Left lung (tissue), 10 donors: ENCODE measurements around the gene CATSPERE. TPM values are rescaled to one million over a fixed set of nuclear protein-coding genes. Genes with fewer than 3 reads are reported as not detected.

ENCODE experiments used
- ATAC-seq: fragments of 200-7000 bp; cut with Tn5 transposase; one replicate; pipeline ENCODE4 v1.9.1; 2020; ENCODE audit warnings: moderate library complexity
- DNase-seq, 4 donors: peaks; one replicate each; pipeline ENCODE4 v3.0.0-alpha.2; 2013 to 2020
- H3K27ac ChIP-seq, 2 donors: fragments of 200-600 bp; sonication (generic) in 1 of 2; one replicate each; pipeline versions ENCODE4 v1.5.0 to v1.8.0; 2020 to 2021
- H3K27me3 ChIP-seq, 2 donors: fragments of 200-600 bp; sonication (generic) in 1 of 2; one replicate each; pipeline versions ENCODE4 v1.5.0 to v1.8.0; 2020 to 2021
- H3K36me3 ChIP-seq, 2 donors: fragments of 200-600 bp; sonication (generic) in 1 of 2; one replicate each; pipeline versions ENCODE4 v1.5.0 to v1.8.0; 2020 to 2021
- H3K4me1 ChIP-seq, 2 donors: fragments of 200-600 bp; one replicate each; pipeline ENCODE4 v1.8.0; 2021
- H3K4me3 ChIP-seq, 2 donors: fragments of 200-600 bp; sonication (generic) in 1 of 2; one replicate each; pipeline versions ENCODE4 v1.5.0 to v1.8.0; 2020 to 2021; ENCODE audit warnings: mild to moderate bottlenecking in 1 of 2
- H3K9me3 ChIP-seq, 2 donors: fragments of 200-600 bp; sonication (generic) in 1 of 2; one replicate each; pipeline versions ENCODE4 v1.5.0 to v1.8.0; 2020 to 2021
- intact Hi-C, 2 donors: fragments of 100-400 bp; cut with DNase I; formaldehyde crosslinking; loops; one replicate each; pipeline versions ENCODE4 v1.11.2 to v1.14.2; 2022
- polyA plus RNA-seq, 6 donors: library from polyadenylated mRNA; unstranded; fragments of 120-200 nt; gene quantifications; one replicate each; pipeline ENCODE4 v1.2.1, GENCODE V29; 2013; ENCODE audit not compliant: insufficient read length in 6 of 6
- total RNA-seq, 2 donors: library from RNA; stranded (reverse); fragmentation: NEBNext Ultra II Directional; extraction: Animal tissue kit (Norgen Biotek cat#: 25700); gene quantifications; one replicate each; pipeline ENCODE4 v1.2.1, GENCODE V29; 2021
- TF ChIP-seq, protein P1 (sequence below), 2 donors: fragments of 200-600 bp; sonication (generic) in 1 of 2; IDR thresholded peaks; one replicate each; pipeline versions ENCODE4 v1.5.0 to v1.8.0; 2021; ENCODE audit warnings: antibody characterized with exemption in 2 of 2
- donor health status: DM: no; HTN: yes; CAD: no.
- donor health status: DM: no; HTN: no; CAD: no.

CATSPERE gene
- total and polyA plus RNA-seq, 8 donors = 0.84 to 2.1 (median 1.6) TPM

DNA sequence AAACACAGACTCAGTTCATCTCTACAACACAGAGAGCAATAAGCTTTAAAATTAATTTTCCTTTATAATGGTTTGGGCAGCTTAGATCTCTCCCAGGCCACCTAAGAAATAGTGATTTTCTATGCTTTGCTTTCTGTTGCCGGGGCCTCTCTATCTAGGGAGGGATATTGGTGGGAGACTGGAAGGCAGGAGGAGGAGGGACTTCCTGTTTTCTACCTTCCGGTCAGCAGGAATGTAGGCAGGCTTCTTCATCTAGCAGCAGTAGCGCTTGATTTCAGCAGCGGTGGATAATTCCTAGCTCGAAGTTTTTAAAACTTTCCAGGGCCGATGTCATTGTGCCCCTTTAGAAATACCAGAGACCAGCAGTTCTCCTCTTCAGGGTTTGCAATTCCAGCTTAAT lies 186.7 kb downstream of the CATSPERE start:
- intact Hi-C loops = no loop called here
- Histone ChIP-seq H3K27me3 (no peaks in the 10 kb centered on the region), H3K4me3 (no peak overlapping the region), H3K27ac (no peak overlapping the region), H3K36me3 (no peaks in the 10 kb centered on the region), H3K9me3 (no peaks in the 10 kb centered on the region), H3K4me1 (peaks cover 5 to 7% of the 10 kb centered on the region in 2 donors)
- DNase-seq (no peak), ATAC-seq (no peak)
- TF ChIP-seq, protein P1, sequence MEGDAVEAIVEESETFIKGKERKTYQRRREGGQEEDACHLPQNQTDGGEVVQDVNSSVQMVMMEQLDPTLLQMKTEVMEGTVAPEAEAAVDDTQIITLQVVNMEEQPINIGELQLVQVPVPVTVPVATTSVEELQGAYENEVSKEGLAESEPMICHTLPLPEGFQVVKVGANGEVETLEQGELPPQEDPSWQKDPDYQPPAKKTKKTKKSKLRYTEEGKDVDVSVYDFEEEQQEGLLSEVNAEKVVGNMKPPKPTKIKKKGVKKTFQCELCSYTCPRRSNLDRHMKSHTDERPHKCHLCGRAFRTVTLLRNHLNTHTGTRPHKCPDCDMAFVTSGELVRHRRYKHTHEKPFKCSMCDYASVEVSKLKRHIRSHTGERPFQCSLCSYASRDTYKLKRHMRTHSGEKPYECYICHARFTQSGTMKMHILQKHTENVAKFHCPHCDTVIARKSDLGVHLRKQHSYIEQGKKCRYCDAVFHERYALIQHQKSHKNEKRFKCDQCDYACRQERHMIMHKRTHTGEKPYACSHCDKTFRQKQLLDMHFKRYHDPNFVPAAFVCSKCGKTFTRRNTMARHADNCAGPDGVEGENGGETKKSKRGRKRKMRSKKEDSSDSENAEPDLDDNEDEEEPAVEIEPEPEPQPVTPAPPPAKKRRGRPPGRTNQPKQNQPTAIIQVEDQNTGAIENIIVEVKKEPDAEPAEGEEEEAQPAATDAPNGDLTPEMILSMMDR (IDR thresholded peaks at IDR 0.05) = no peak

DNA sequence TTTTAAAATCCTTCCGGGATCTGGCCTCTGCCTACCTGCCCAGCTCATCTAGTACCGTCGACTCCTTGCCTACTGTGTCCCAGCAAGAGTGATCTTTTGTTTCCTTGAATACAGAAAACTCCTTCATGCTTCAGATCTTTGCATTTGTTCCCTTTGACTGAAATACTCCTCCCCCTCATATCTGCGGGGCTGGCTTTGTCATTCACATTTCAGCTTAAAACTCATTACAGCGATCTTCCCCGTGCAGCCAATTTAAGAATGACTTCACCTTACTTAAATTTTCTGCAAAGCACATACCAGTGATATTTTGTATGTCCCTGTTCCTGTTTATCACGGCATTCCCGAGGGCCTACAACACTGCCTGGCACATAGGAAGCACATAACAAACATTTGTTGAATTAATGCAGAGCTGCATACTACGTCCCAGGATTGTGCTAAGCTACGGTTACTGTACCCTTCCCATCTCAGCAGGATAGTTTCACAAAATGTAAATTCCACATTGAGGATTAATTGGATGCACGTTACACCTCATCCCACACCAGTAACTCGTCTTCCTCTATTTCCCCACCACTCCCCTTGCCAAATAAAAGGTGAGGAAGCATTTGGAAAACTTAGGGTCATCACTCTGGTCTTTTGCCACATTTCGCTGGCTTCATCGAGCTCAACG lies 191.0 kb downstream of the CATSPERE start:
- DNase-seq = no peak
- Histone ChIP-seq H3K36me3 (no peaks in the 10 kb centered on the region), H3K27me3 (no peaks in the 10 kb centered on the region), H3K27ac (peak overlapping the region; percentile 97 to 98), H3K4me3 (peak overlapping the region; percentile 45 to 85), H3K4me1 (peaks cover 29 to 41% of the 10 kb centered on the region in 2 donors), H3K9me3 (no peaks in the 10 kb centered on the region)
- no peak for ATAC-seq
- TF ChIP-seq, protein P1 (IDR thresholded peaks at IDR 0.05) = no peak
- intact Hi-C loops = no loop called here

DNA sequence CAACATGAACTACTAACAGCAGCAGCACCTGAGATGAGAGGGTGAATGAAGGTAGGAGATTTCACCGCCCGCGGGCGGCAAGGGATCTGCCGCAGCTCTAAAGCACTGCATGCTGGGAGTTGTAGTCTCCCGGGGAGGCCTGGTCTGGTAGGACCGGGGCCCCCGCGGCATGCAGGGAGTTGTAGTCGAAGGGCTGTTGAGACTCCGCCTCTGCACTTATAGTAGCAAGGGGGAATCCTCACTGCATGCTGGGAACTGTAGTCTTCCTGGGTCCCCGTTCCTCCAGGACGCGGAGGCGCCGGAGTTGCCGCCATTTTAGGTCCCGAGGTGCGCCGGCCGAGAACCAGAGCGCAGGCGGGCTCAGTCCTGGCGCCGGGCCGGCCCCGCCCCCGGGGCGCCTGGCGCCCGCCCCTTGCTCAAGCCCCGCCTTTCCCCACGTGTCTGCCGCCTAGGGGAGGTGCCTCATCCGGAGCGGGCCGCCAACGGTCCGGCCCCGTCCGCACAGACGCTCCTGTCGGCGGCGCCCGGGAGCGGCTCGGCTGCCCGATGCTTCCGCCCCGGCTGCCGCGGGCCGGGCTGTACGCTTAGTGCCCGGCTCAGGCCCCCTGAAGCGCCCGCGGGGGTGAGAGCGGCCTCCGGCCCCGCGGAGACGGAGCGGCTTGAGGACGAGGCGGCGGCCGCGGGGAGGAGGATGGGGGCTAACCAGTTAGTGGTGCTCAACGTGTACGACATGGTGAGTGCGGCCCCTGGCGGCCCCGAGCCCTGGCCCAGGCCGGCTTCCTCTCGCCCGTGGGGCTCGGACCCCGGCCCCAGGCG lies 191.8 kb downstream of the CATSPERE start, which contains the start of gene DESI2:
Gene DESI2, plus strand, starts transcription at position 504 of the 816 bp plus-strand sequence. Its CDS starts 188 bp downstream, at position 692.
- H3K36me3 ChIP-seq = peaks cover 0 to 5% of the 10 kb centered on the region in 2 donors
- H3K9me3 ChIP-seq = no peaks in the 10 kb centered on the region
- no peaks in the 10 kb centered on the region for H3K27me3 ChIP-seq
- DNase-seq (peak; percentile 98 to 100 (median 100)), ATAC-seq (peak; percentile 94)
- intact Hi-C loops = no loop called here
- TF ChIP-seq, protein P1 (IDR thresholded peaks at IDR 0.05) = peak; percentile 49 to 61
- H3K27ac ChIP-seq = peak within 1 kb of the TSS; percentile 97 to 98
- H3K4me1 ChIP-seq = peaks cover 29 to 49% of the 10 kb centered on the region in 2 donors
- H3K4me3 ChIP-seq = peak within 1 kb of the TSS; percentile 85 to 94

DNA sequence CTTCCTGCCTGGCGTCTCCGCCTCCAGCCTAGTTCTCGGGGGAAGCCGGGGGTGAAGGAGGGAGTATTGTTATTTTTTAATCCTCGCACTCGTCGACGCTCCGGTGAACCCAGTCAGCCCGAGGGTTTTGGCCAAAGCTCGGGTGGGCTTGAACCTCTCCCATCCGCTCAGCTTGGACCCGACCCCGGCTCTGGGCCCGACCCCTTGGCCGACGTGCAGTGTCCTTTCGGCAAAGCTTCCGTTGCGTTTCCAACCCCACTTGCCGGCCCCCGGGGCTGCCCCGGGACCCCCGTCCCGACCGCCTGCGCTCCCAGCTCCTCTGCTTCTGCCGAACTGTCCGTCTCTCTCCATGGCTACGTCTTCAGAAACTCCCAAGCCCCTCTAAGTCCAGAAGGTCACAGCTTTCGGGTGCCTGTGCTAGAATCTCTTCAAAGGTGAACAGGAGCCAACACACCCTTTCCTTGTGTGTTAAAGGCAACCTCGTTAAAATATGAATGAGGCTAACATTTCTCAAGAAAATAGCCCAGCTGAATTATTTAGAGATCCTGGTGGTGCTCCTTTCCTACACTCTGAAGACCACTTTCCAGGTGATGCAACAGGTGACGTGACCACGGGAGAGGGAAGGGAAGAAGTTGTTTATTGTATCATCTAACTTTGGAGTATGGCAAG lies 192.5 kb downstream of the CATSPERE start:
- no peaks in the 10 kb centered on the region for H3K9me3 ChIP-seq
- DNase-seq (peak in 2 of 4 donors; percentile 32 to 86), ATAC-seq (no peak)
- H3K36me3 ChIP-seq = peaks cover 0 to 5% of the 10 kb centered on the region in 2 donors
- peaks cover 31 to 56% of the 10 kb centered on the region in 2 donors for H3K4me1 ChIP-seq
- no peaks in the 10 kb centered on the region for H3K27me3 ChIP-seq
- peak overlapping the region; percentile 97 to 98 for H3K27ac ChIP-seq
- TF ChIP-seq, protein P1 (IDR thresholded peaks at IDR 0.05) = no peak
- peak overlapping the region; percentile 85 to 94 for H3K4me3 ChIP-seq
- intact Hi-C loops = no loop called here
